BLaER1 treated with 17β-estradiol and CSF1 and Interleukin-3, amounts not matched to agents 10 nM and 100 nM (cell line): Measurements from ENCODE around the gene PRF1.

Experiments
- H3K27ac ChIP-seq, 11 experiments: shearing (Covaris generic); formaldehyde crosslinking; 2 replicates each; pipeline ENCODE4 v1.8.1; 2022
- H3K27me3 ChIP-seq, 11 experiments: shearing (Covaris generic); formaldehyde crosslinking; 2 replicates each; pipeline ENCODE4 v1.8.1; 2022
- H3K36me3 ChIP-seq, 11 experiments: shearing (Covaris generic); formaldehyde crosslinking; 2 replicates each; pipeline ENCODE4 v1.8.1; 2022
- H3K4me1 ChIP-seq, 10 experiments: shearing (Covaris generic); formaldehyde crosslinking; 2 replicates each; pipeline ENCODE4 v1.8.1; 2022
- H3K4me2 ChIP-seq, 11 experiments: shearing (Covaris generic); formaldehyde crosslinking; 2 replicates each; pipeline ENCODE4 v1.8.1; 2022
- H3K4me3 ChIP-seq, 10 experiments: shearing (Covaris generic); formaldehyde crosslinking; 2 replicates each; pipeline ENCODE4 v1.8.1; 2022
- H3K9ac ChIP-seq, 11 experiments: shearing (Covaris generic); formaldehyde crosslinking; 2 replicates each; pipeline ENCODE4 v1.8.1; 2022
- H3K9me3 ChIP-seq, 11 experiments: shearing (Covaris generic); formaldehyde crosslinking; replicated peaks in 1 of 11; 2 replicates each; pipeline ENCODE4 v1.8.1; 2022
- H4K20me1 ChIP-seq, 11 experiments: shearing (Covaris generic); formaldehyde crosslinking; 2 replicates each; pipeline ENCODE4 v1.8.1; 2022
- Cebpa-rat ChIP-seq, 11 experiments: shearing (Covaris generic); IDR thresholded peaks; 2 replicates each; pipeline ENCODE4 v1.8.1; 2022

The PRF1 gene

DNA sequence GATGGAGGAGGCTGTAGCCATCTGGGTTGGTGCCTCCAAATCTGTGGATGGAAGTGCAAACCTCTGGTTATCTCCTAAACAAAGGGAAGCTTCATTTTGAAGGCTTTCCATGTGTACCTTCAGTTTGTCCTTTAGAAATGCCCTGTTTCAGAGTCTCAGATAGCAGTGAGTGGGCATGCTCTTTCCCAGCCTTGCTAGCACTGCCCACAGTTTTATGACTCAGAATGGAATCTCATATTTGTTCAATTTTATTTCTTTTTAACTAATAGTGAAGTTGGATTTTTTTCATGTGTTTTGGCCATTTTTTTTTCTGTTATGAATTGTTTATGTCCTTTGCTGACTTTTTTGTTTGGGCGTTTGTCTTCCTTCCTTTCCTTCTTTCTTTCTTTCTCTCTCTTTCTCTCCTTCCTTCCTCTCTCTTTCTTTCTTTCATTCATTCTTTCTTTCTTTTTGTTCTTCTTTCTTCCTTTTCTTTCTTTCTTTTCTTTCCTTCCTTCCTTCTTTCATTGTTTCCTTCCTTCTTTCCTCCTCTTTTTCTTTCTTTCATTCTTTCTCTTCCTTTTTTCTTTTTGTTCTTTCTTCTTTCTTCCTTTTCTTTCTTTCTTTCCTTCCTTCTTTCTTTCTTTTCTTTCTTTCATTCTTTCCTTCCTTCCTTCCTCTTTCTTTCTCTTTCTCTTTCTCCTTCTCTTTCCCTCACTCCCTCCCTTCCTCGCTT lies 25.6 kb downstream of the PRF1 start:
- peak overlapping the region in 2 of 10 experiments; percentile 7 to 25; a peak in 2 of 20 replicates for H3K4me3 ChIP-seq
- H4K20me1 ChIP-seq = peaks cover 0 to 21% (median 0%) of the 10 kb centered on the region in 11 experiments; a peak in 3 of 22 replicates
- H3K36me3 ChIP-seq = no peaks in the 10 kb centered on the region
- H3K4me2 ChIP-seq = peak overlapping the region; percentile 75 to 95 (median 85)
- H3K27ac ChIP-seq = peak overlapping the region in 9 of 11 experiments; percentile 16 to 67 (median 45); a peak in 15 of 22 replicates
- H3K4me1 ChIP-seq = peaks cover 35 to 44% (median 39%) of the 10 kb centered on the region in 10 experiments
- H3K9ac ChIP-seq = peak overlapping the region in 8 of 11 experiments; percentile 0 to 62 (median 24); a peak in 9 of 22 replicates
- no peaks in the 10 kb centered on the region for H3K27me3 ChIP-seq
- no peaks in the 10 kb centered on the region for H3K9me3 ChIP-seq
- TF ChIP-seq Cebpa-rat (IDR thresholded peaks at IDR 0.05) = no peak

GRCh38 chr10:70575874-70576802 lies 26.4 kb downstream of the PRF1 start:
- peaks cover 0 to 21% (median 0%) of the 10 kb centered on the region in 11 experiments; a peak in 4 of 22 replicates for H4K20me1 ChIP-seq
- H3K9me3 ChIP-seq = no peaks in the 10 kb centered on the region
- peak overlapping the region in 5 of 10 experiments; percentile 7 to 25 (median 14); a peak in 5 of 20 replicates for H3K4me3 ChIP-seq
- peaks cover 0 to 2% (median 0%) of the 10 kb centered on the region in 11 experiments; a peak in 1 of 22 replicates for H3K36me3 ChIP-seq
- no peaks in the 10 kb centered on the region for H3K27me3 ChIP-seq
- H3K27ac ChIP-seq = peak overlapping the region in 9 of 11 experiments; percentile 27 to 67 (median 45); a peak in 15 of 22 replicates
- peak overlapping the region; percentile 75 to 95 (median 85) for H3K4me2 ChIP-seq
- H3K4me1 ChIP-seq = peaks cover 35 to 45% (median 41%) of the 10 kb centered on the region in 10 experiments
- H3K9ac ChIP-seq = peak overlapping the region in 8 of 11 experiments; percentile 0 to 62 (median 24); a peak in 10 of 22 replicates
- TF ChIP-seq Cebpa-rat (IDR thresholded peaks at IDR 0.05) = peak in 1 of 11 experiments; percentile 27; a peak in 1 of 22 replicates

DNA sequence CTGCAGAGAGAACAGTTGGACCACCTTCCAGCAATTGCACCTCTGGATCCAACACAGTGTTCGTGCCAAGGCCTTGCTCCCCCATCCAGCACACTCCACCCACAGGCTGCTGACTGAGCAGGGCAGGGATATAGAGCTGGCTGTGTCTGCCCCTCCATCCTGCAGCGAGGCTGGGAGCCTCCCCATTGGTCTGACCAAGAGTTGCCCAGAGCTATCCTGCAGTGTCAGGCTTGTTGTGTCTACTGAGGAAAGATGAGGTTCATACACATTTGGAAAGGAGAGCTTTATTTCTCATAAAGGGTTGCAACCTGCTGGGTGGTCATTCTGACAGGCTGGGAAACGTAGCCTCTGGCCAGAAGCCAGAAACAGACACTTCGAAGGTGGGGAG lies 27.1 kb downstream of the PRF1 start:
- peak overlapping the region in 5 of 11 experiments; percentile 12 to 67 (median 45); a peak in 4 of 22 replicates for H3K27ac ChIP-seq
- no peak overlapping the region for H3K9ac ChIP-seq
- peaks cover 0 to 21% (median 0%) of the 10 kb centered on the region in 11 experiments; a peak in 4 of 22 replicates for H4K20me1 ChIP-seq
- no peak for TF ChIP-seq Cebpa-rat (IDR thresholded peaks at IDR 0.05)
- no peaks in the 10 kb centered on the region for H3K9me3 ChIP-seq
- no peaks in the 10 kb centered on the region for H3K27me3 ChIP-seq
- peaks cover 0 to 8% (median 0%) of the 10 kb centered on the region in 11 experiments; a peak in 2 of 22 replicates for H3K36me3 ChIP-seq
- H3K4me3 ChIP-seq = no peak overlapping the region
- H3K4me1 ChIP-seq = peaks cover 35 to 45% (median 41%) of the 10 kb centered on the region in 10 experiments
- H3K4me2 ChIP-seq = peak overlapping the region; percentile 75 to 95 (median 85)

DNA sequence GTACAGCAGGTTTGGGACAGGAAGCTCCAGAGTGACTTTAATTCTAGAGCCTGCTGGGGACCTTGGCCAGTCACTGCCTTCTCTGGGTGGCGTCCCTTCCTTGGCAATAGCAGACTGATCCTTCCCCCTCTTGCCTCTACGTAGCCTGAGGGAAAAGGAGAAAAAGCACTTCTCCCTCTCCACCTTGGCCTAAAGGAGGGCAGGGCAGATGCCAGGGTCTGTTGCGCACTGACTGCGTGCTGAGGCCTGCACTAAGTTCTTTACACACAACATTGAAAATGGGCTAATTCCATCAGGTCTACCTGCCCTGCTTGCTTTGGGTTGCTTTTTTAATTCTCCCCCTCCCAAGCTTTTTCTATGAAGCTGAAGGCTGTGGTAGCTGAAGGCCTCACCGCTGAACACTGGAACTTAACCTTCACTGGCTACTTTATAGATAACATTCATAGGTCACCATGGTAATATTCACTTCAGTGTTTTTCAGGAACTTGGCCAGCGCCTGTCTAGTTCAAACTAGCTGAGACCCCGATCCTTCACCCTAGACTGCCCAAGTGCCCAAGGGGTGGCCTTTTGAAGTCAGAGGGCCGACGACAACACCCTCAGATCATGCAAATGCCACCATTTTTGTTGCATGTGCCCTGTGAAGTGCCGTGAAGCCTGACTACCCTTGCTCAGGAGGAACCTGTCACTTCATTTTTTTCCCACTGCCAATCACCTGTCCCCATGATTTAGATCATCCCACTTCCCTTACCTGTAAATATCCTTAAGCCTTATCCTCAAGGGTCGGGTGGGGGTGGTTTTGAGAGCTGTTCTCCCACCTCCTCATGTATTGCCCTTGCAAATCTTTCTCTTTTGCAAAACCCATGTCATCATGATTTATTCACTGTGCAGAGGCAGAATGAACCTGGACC lies 28.7 kb downstream of the PRF1 start:
- peaks cover 32 to 45% (median 41%) of the 10 kb centered on the region in 10 experiments for H3K4me1 ChIP-seq
- H3K4me3 ChIP-seq = no peak overlapping the region
- H3K9ac ChIP-seq = no peak overlapping the region
- peaks cover 0 to 17% (median 3%) of the 10 kb centered on the region in 11 experiments; a peak in 5 of 22 replicates for H3K36me3 ChIP-seq
- no peak overlapping the region for H3K27ac ChIP-seq
- H3K9me3 ChIP-seq = no peaks in the 10 kb centered on the region
- TF ChIP-seq Cebpa-rat (IDR thresholded peaks at IDR 0.05) = no peak
- peaks cover 0 to 21% (median 0%) of the 10 kb centered on the region in 11 experiments; a peak in 4 of 22 replicates for H4K20me1 ChIP-seq
- no peak overlapping the region for H3K4me2 ChIP-seq
- H3K27me3 ChIP-seq = no peaks in the 10 kb centered on the region

DNA sequence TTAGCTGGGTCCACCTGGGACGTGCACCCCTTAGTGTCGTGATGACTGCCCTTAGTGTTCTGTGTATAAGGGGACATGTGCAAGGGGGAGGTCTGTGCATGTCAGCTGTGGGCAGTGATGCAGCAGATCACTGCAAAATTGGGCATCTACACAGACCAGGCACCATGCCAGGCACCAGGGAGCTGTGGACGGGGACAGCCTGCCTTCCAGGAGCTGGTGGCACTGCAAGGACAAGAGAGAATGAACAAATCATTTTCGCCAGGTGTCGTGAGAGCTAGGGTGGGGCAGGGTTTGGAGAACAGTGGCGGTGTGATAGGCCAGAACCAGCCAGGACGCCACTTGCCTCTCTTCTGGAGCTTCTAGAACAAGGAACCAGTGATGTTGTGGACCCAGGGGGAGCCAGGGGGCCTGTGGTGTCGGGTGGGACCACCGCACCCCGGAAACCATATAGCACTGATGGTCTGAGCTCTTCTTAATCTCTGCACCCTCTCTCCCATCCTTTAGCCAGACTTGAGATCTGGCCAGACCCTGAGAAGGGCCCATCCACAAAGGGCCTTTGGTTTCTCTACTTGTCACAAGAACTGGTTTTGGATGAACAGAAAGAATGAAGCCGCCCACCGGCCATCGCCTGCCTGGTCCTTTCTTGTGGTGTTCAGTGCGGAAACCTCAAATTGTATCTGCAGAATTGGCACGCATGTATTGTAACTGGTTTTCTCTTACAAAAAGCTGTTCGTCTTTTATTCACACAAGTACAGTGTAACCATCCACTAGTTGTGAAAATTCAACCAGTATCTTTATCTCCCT lies 30.7 kb downstream of the PRF1 start:
- TF ChIP-seq Cebpa-rat (IDR thresholded peaks at IDR 0.05) = no peak
- Histone ChIP-seq H3K4me3 (no peak overlapping the region), H4K20me1 (peaks cover 0 to 28% (median 0%) of the 10 kb centered on the region in 11 experiments; a peak in 5 of 22 replicates), H3K27ac (no peak overlapping the region), H3K27me3 (no peaks in the 10 kb centered on the region), H3K36me3 (peaks cover 0 to 32% (median 9%) of the 10 kb centered on the region in 11 experiments; a peak in 10 of 22 replicates), H3K4me1 (peaks cover 15 to 43% (median 29%) of the 10 kb centered on the region in 10 experiments), H3K9ac (no peak overlapping the region), H3K4me2 (no peak overlapping the region), H3K9me3 (no peaks in the 10 kb centered on the region)

GRCh38 chr10:70571236-70571635 lies 31.3 kb downstream of the PRF1 start:
- Histone ChIP-seq H3K9ac (no peak overlapping the region), H3K27me3 (no peaks in the 10 kb centered on the region), H3K4me1 (peaks cover 9 to 43% (median 28%) of the 10 kb centered on the region in 10 experiments), H3K4me2 (no peak overlapping the region), H3K36me3 (peaks cover 0 to 38% (median 13%) of the 10 kb centered on the region in 11 experiments; a peak in 11 of 22 replicates), H3K27ac (no peak overlapping the region), H4K20me1 (peaks cover 0 to 29% (median 0%) of the 10 kb centered on the region in 11 experiments; a peak in 5 of 22 replicates), H3K9me3 (no peaks in the 10 kb centered on the region), H3K4me3 (no peak overlapping the region)
- TF ChIP-seq Cebpa-rat (IDR thresholded peaks at IDR 0.05) = no peak

- Histone ChIP-seq H3K27me3 (no peaks in the 10 kb centered on the region), H3K4me3 (no peak overlapping the region), H3K36me3 (peaks cover 0 to 51% (median 17%) of the 10 kb centered on the region in 11 experiments; a peak in 14 of 22 replicates), H3K4me1 (peaks cover 15 to 56% (median 41%) of the 10 kb centered on the region in 10 experiments), H3K27ac (no peak overlapping the region), H3K4me2 (peak overlapping the region in 7 of 11 experiments; percentile 12 to 54 (median 27); a peak in 13 of 22 replicates), H3K9ac (no peak overlapping the region), H3K9me3 (no peaks in the 10 kb centered on the region), H4K20me1 (peaks cover 0 to 37% (median 0%) of the 10 kb centered on the region in 11 experiments; a peak in 4 of 22 replicates)
- TF ChIP-seq Cebpa-rat (IDR thresholded peaks at IDR 0.05) = no peak
Observed at GRCh38 chr10:70568781-70569495, 33.6 kb downstream of the PRF1 start.
